Measurements from ENCODE around the gene IP6K3.

The IP6K3 gene

GRCh38 chr6:33738879-33739278, 7.8 kb downstream of the IP6K3 start:
- no peak for DNase-seq

DNA sequence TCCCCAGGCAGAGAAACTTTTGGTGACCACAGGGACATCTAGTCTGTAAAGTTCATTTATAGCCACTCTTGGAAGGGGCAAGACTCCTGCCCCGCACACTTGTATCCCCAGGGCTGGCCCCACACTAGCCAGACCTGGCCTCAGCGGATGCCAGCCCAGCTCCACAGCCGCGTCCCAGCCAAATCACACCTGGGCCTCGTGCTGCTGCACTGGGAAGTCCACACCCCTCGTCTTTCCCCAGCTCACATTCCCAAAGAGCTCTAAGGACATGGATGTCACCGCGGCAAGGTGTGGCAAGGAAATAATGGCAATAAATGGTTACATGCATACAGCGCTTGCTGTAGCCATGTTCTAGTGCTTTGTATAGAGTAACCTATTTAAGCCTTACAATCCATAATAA, 8.6 kb downstream of the IP6K3 start:
- no peak for DNase-seq

GRCh38 chr6:33737267-33738026, 9.3 kb downstream of the IP6K3 start:
- DNase-seq, result no peak

DNA sequence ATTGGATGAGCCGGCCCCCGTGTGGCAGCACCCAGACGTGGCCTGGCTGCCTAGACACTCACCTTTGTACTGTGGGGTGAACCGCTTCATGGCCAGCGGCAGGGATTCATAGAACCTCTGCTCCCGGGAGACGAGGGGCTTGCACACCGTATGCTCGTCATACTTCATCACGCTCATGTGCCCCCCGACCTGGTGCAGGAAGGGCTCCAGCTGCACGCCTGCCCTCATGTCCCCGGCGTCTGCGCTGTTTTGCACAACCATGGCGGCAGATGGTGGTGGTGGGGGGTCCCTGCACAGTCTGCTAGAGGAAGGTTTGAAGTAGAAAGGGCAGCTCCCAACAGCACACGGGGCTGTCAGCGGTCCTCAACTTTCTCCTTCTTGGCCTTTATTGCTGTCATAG, 11.5 kb downstream of the IP6K3 start:
- DNase-seq, result no peak

DNA sequence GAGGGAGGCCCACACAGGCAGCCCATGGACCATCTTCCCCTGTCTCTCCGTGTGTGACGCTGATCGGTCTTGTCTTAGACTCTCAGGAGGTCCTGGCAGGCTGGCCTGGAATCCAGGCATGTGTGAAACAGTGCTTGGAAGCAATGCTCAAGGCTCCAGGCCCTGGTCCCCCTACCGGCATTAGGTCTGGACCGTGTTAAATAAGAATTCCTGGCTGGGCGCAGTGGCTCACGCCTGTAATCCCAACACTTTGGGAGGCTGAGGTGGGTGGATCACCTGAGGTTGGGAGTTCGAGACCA, 13.0 kb downstream of the IP6K3 start:
- DNase-seq, result no peak

- DNase-seq, result no peak
Observed at GRCh38 chr6:33732817-33733708, 13.6 kb downstream of the IP6K3 start.

- no peak for DNase-seq
Observed at GRCh38 chr6:33732385-33732784, 14.3 kb downstream of the IP6K3 start.

- no peak for DNase-seq
Observed at GRCh38 chr6:33731751-33732282, 14.9 kb downstream of the IP6K3 start.

- DNase-seq, result no peak
Observed at GRCh38 chr6:33731035-33731434, 15.7 kb downstream of the IP6K3 start.

GRCh38 chr6:33730611-33731010, 16.1 kb downstream of the IP6K3 start:
- DNase-seq, result no peak

- no peak for DNase-seq
Observed at GRCh38 chr6:33729059-33729458, 17.6 kb downstream of the IP6K3 start.

GRCh38 chr6:33728438-33728837, 18.3 kb downstream of the IP6K3 start:
- DNase-seq, result no peak

DNA sequence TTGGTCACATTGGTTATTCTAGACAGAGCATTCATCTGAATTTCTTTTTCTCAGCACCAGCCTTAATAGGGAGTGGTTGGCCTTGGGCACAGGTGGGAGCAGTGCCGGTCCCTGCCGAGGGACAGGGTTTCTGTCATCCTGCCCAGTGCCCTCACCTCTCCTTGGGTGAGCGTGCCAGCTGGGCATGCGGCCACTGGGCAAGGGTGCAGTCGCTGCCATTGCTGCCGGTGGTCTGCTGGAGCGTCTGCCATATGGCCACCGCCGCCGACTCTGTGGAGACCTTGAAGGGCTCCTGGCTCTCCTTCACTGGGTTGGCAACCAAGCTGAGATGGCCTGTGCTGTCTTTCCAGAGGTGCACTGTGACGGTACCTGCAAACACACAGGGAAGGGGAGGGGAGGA, 18.8 kb downstream of the IP6K3 start:
- DNase-seq, result no peak

- no peak for DNase-seq
Observed at GRCh38 chr6:33727126-33727525, 19.6 kb downstream of the IP6K3 start.

DNA sequence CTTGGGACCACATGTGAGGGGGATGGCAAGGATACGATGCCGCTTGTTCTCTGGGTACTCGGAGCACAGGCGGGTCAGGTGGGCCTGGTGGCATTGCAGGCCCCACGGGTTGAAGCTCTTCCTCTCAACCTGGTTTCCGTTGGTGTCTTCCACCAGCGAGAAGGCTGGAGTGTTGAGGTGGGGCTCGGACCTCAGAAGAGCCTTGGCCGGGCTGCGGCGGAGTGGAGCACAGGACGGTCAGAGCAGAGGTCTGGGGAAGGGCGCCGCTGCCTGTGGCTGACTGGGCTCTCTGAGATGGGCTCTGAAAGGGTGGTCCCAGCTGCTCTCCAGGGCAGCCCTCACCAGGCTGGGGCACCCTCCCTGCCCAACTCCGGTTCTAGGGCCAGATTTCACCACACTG, 20.0 kb downstream of the IP6K3 start:
- DNase-seq, result no peak

DNA sequence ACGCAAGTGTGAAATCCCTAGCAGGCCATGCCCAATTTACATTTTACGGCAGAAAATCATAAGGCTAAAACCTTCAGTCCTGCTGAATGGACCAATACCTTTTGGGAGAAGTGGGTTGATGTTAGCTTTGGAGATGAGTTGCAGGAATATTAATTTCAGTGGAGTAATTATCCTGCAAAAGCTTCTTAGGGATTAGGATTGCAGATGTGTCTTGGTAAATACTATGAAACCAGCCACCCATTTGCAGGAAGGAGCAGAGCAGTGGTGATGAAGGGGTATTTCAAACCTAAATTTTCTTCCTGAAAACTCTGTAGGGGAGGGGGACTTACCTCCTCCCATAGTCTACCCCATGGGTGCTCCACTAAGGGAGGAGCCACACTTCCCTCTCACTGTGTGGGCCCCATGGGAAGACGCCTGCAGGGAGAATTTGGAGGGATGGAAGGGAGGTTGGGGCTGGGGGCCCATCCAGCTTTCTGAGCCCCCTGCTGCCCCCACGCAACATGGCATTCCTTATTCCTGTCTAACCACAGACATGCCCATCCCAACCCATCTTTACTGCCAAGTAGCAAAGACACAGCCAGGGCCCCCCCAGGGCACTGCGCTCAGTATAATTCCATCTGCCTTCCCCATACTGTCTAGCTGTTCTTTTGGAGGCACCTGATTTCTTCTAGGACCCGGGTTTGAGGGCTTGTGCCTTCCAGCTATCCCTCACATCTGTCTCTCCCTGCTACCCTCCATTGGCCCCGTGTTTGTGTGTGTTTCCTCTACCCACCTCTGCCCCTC, 20.6 kb downstream of the IP6K3 start:
- no peak for DNase-seq

- no peak for DNase-seq
Observed at GRCh38 chr6:33725222-33725621, 21.5 kb downstream of the IP6K3 start.

GRCh38 chr6:33724102-33725023, 22.3 kb downstream of the IP6K3 start:
- no peak for DNase-seq

DNA sequence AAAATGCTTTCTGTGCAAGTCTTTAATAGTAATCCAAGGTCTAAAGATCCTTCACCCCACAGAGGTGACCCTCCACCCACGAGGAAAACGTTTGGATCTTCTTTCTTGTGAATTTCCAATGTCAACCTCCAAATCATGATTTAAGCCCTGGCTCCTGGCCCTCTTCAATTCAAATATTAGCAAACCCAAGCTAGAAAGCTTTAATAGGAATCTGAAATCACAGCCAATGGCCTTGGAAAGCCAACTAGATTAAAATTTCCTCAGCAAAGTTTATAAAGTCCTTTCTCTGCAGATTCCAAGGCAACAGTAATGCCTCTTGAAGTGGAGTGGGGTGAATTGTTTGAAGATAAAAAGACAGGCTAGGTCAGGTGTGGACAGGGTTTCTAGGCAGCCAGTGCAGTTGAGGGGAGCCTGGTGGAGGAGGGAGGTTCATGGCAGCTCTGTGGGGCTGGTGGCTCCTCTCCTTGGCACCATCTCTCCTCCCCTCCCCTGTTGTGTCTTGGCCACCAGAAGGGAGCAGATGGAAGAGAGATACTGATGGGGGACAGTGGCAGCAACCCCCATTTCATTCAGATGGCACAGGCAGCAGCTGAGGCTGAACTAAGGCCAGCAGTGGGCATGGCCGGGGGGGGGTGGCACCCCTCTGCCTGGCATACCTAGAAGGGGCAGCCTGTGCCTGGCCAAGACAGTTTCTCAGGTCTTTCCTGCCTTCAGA, 23.2 kb downstream of the IP6K3 start:
- DNase-seq, result no peak

GRCh38 chr6:33722103-33722623, 24.5 kb downstream of the IP6K3 start:
- no peak for DNase-seq

DNA sequence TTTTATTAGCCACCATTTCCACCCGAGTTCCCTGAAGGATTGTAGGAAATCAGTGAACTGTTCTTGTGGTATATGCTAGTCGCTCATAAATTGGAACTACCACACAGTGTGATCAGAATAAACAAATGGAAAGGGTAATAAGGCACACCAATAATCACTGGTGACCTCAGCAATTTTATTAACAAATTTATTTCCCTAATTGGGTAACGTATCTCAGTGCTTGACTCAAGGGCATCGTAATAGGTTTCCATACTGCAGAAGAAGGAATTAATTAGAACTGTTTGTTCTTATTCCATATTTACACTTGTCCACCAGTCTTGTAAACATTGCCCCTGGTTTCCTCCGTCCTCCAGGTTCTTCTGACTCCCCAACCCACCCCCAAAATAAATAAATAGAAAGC, 25.2 kb downstream of the IP6K3 start:
- DNase-seq, result no peak
